Dendritic cell treated with granulocyte-macrophage colony-stimulating factor and Interleukin-4, amounts not matched to agents 40 ng/mL and 50 ng/mL, for 4 days (primary cell): ENCODE data around the gene MRPS23.

ENCODE experiments used
- H3K27ac Mint-ChIP-seq: one replicate; pipeline ENCODE4 v1.8.0; 2022; ENCODE audit warnings: mild to moderate bottlenecking, mixed read lengths
- H3K27me3 Mint-ChIP-seq: one replicate; pipeline ENCODE4 v1.8.0; 2022; ENCODE audit warnings: mild to moderate bottlenecking, mixed read lengths
- H3K36me3 Mint-ChIP-seq: one replicate; pipeline ENCODE4 v1.8.0; 2022; ENCODE audit warnings: low read depth, mixed read lengths
- H3K4me1 Mint-ChIP-seq: one replicate; pipeline ENCODE4 v1.8.0; 2022; ENCODE audit warnings: low read depth, mixed read lengths
- H3K4me3 Mint-ChIP-seq: one replicate; pipeline ENCODE4 v1.8.0; 2022; ENCODE audit warnings: mild to moderate bottlenecking, moderate library complexity, mixed read lengths
- H3K9me3 Mint-ChIP-seq: one replicate; pipeline ENCODE4 v1.8.0; 2022; ENCODE audit warnings: mixed read lengths
- intact Hi-C: fragments of 100-400 bp; cut with micrococcal nuclease; formaldehyde crosslinking; loops from one replicate; pipeline ENCODE4 v1.15.0; 2022

The MRPS23 gene

DNA sequence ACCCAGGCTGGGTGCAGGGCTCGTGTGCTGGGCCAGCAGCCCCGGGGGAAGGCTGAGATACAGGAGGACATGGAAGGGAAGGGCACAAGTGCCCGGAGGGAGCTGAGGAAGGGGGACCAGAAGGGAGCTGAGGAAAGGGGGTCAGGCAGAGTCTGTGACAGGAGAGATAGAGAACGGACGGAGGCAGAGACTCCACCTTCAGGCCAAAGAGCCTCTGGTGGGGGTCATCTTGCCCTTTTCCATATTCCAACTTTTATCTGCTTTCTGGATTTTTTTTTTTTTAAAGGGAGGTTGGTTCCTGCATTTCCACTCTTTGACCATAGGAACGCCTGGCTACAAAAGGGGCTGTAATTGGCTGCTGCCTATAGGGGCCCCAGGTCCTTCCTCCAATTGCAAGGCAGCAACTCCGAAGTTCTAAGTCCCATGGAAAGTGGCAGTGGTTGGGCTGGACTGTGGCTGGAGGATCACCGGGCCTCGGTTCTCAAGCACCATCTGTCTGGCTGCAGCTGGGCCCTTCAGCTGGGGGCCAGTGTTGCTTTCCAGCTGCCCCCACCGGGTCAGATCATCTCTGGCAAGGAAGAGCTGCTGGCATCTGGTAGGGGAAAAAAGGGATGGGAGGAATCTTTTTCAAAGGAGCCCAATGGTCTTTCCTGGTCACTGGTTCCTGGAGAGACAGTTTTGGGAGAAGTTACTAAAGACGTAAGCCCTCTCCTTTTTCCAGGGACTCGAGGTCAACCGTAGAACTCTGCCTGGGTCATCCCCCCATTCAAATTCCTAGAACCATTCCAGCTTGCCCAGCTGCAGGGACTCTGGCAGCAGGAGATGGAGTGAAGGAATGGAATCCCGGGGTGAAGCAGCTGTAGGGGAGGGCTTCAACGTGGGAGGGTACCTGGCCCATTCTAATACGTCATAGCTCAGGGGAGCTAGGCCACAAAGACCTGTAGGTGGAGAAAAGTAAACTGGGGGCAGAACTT is 13.1 kb upstream of the MRPS23 start:
- peak overlapping the region; percentile 97 for H3K27ac Mint-ChIP-seq
- intact Hi-C loops = loop anchor here (5.0 kb wide), 1 partner anchor 124 kb away; the partner anchor contains the start of gene VEZF1
- no peaks in the 10 kb centered on the region for H3K9me3 Mint-ChIP-seq
- peaks cover 25% of the 10 kb centered on the region for H3K27me3 Mint-ChIP-seq
- H3K36me3 Mint-ChIP-seq = peaks cover 58% of the 10 kb centered on the region
- peak overlapping the region; percentile 64 for H3K4me3 Mint-ChIP-seq
- peaks cover 55% of the 10 kb centered on the region for H3K4me1 Mint-ChIP-seq

DNA sequence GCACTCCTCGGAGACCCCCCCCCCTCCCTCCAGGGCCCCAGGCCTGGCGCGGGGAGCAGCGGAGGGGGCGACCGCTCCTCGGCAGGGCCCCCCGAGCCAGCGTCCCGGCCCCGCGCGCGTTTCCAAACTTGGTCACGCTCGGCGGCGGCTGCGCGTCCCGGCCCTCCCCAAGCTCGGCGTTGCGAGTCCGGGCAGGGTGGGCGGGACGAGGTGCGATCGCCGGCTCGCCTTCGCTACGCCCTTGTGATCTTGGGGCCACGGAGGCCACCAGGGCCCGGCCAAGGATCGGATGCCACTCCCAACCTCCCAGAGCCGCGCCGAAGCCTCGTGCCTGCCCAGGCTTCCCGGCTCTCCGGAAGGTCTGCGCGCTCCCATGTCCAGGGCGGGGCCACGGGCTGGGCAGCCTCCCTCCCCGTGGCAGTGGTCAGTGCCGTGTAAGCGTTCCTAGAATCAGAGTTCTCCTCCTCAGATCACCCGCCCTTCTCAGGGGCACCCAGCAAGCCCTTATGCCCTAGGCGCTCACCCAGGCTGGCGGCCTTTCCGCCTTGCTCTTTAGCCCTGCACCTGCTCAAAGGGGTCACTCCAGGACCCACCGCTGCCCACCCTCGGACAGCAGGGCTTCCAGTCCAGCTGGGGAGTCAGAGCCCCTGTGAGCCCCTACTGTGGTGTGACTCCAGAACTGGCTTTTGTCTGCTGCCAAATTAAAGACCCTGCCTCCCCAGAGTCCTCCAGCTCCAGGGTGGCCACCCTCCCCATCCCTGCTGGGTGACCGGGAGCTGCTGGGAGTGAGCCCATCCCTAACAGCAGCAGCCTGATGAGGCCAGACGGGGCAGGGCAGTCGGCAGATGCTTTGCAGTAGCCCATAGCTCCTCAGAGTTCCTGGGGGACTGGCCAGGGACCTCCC is 12.2 kb upstream of the MRPS23 start:
- peaks cover 46% of the 10 kb centered on the region for H3K4me1 Mint-ChIP-seq
- intact Hi-C loops = loop anchor here (1.0 to 5.0 kb wide), 2 partner anchors 12 to 125 kb away; partner anchors contain the start of genes MRPS23 and VEZF1
- peak overlapping the region; percentile 97 for H3K27ac Mint-ChIP-seq
- H3K36me3 Mint-ChIP-seq = peaks cover 48% of the 10 kb centered on the region
- no peaks in the 10 kb centered on the region for H3K9me3 Mint-ChIP-seq
- peak overlapping the region; percentile 84 for H3K4me3 Mint-ChIP-seq
- H3K27me3 Mint-ChIP-seq = peaks cover 25% of the 10 kb centered on the region

DNA sequence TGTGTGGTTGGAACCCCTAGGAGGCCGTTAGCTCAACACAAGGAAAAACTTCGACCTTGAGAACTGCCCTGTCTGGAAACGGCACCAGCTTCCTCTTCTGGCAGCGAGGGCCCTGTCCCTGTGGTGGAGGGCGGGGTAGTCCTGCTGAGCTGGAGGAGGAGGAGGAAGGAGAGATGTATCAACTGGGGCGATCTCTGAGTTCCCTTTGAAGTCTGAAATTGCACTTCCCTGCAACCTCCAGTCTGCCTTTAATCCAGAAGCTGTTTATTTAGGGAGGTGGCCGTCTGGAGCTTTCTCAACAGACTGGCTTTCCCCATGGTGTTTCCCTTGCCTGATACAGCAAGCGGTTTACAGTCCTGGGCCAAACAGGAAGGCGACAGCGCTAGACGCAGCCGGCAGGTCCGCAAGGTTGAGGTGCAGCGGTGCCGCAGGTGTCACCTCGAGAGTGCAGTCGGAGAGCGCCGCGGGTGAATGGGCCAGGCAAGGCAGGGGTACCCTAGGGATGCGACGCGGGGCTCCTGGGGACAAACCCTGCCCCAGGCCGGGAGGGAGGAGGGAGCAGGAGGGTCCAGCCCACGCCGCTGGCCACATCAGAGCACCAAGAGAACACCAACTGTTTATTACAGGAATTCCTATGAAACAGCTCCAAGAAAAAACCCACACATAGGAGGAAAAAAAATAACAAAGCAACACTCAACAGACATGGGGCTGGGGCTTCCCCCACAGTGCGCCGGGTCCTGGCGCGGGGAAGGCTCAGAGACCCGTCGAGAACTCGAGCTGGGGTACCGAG is 11.4 kb upstream of the MRPS23 start:
- peaks cover 44% of the 10 kb centered on the region for H3K4me1 Mint-ChIP-seq
- H3K9me3 Mint-ChIP-seq = no peaks in the 10 kb centered on the region
- peak overlapping the region; percentile 97 for H3K27ac Mint-ChIP-seq
- peaks cover 25% of the 10 kb centered on the region for H3K27me3 Mint-ChIP-seq
- peak overlapping the region; percentile 84 for H3K4me3 Mint-ChIP-seq
- peaks cover 40% of the 10 kb centered on the region for H3K36me3 Mint-ChIP-seq
- intact Hi-C loops = loop anchor here (1.0 to 5.0 kb wide), 2 partner anchors 11 to 126 kb away; partner anchors contain the start of genes MRPS23 and VEZF1

GRCh38 chr17:57860414-57860999 is 10.7 kb upstream of the MRPS23 start:
- Mint-ChIP-seq H3K27ac (peak overlapping the region; percentile 97), H3K9me3 (no peaks in the 10 kb centered on the region), H3K4me3 (peak overlapping the region; percentile 84), H3K36me3 (peaks cover 33% of the 10 kb centered on the region), H3K4me1 (peaks cover 44% of the 10 kb centered on the region), H3K27me3 (peaks cover 22% of the 10 kb centered on the region)
- intact Hi-C loops = loop anchor here (5.0 kb wide), 1 partner anchor 127 kb away; the partner anchor contains the start of gene VEZF1

DNA sequence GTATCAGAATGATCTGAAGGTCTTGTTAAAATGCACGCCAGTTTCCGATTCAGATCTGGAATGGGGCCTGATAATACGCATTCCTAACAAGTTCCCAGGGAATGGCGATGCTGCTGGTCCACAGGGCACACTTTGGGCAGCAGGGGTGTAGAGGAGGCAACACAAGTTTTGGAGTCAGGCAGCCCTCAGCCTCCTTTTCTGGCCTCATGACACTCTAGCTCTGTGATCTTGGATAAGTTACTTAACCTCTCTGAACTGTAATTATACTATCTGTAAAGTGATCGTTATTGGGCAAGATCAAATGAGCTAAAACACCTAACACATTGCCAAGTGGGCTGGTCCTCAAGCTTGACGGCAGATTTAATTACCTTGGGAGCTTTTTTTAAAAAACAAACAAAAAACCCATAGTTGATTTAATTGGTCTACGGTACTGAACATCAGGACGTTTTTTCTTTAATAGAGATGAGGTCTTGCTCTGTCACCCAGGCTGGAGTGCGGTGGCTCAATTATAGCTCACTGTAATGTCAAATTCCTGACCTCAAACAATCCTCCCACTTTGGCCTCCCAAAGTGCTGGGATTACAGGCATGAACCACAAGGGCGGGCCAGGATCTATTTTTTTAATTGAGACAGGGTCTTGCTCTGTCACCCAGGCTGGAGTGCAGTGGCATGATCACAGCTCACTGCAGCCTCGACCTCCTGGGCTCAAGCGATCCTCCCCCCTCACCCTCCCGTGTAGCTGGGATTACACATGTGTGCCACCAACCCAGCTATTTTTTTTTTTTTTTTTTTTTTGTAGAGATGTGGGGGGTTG is 10.0 kb upstream of the MRPS23 start:
- Mint-ChIP-seq H3K4me3 (no peak overlapping the region), H3K9me3 (no peaks in the 10 kb centered on the region), H3K36me3 (peaks cover 26% of the 10 kb centered on the region), H3K27ac (peak overlapping the region; percentile 97), H3K27me3 (peaks cover 18% of the 10 kb centered on the region), H3K4me1 (peaks cover 44% of the 10 kb centered on the region)
- intact Hi-C loops = loop anchor here (2.0 to 5.0 kb wide), 2 partner anchors 127 to 253 kb away; partner anchors contain the start of gene VEZF1

DNA sequence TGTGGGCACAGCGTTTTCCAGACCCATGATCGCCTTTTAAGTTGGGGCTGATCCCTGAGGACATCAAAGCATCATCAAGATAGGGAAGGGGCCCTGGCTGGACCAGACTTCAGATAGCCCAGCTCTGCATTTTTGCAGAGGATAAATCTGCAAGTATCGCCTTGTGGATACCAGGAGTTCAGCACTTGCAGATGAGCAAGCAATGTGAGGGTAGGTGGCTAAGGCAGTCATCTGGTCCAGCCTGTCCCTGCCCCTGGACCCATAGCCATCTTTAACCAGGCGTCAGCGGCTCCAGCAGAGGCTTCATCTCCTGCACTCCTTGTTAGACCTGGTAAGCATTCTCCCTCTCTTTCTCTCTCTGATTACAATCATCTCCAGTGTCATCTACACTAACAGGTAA is 9.0 kb upstream of the MRPS23 start:
- Mint-ChIP-seq H3K4me1 (peaks cover 39% of the 10 kb centered on the region), H3K36me3 (peaks cover 16% of the 10 kb centered on the region), H3K9me3 (no peaks in the 10 kb centered on the region), H3K27me3 (peaks cover 12% of the 10 kb centered on the region), H3K27ac (no peak overlapping the region), H3K4me3 (no peak overlapping the region)
- intact Hi-C loops = loop anchor here (1.0 to 2.0 kb wide), 2 partner anchors 140 to 254 kb away; no protein-coding TSS in a partner anchor

- Mint-ChIP-seq H3K9me3 (no peaks in the 10 kb centered on the region), H3K27ac (no peak overlapping the region), H3K4me3 (no peak overlapping the region), H3K36me3 (no peaks in the 10 kb centered on the region), H3K4me1 (peaks cover 31% of the 10 kb centered on the region), H3K27me3 (peaks cover 2% of the 10 kb centered on the region)
- intact Hi-C loops = no loop called here
Measured at GRCh38 chr17:57856792-57857620, 7.2 kb upstream of the MRPS23 start.

GRCh38 chr17:57855391-57856035 is 5.7 kb upstream of the MRPS23 start:
- no peak overlapping the region for H3K4me3 Mint-ChIP-seq
- H3K9me3 Mint-ChIP-seq = no peaks in the 10 kb centered on the region
- H3K4me1 Mint-ChIP-seq = peaks cover 36% of the 10 kb centered on the region
- no peak overlapping the region for H3K27ac Mint-ChIP-seq
- peaks cover 2% of the 10 kb centered on the region for H3K27me3 Mint-ChIP-seq
- intact Hi-C loops = no loop called here
- H3K36me3 Mint-ChIP-seq = peaks cover 1% of the 10 kb centered on the region

GRCh38 chr17:57853695-57854094 is 3.9 kb upstream of the MRPS23 start:
- H3K36me3 Mint-ChIP-seq = peaks cover 16% of the 10 kb centered on the region
- H3K4me1 Mint-ChIP-seq = peaks cover 42% of the 10 kb centered on the region
- no peaks in the 10 kb centered on the region for H3K27me3 Mint-ChIP-seq
- no peaks in the 10 kb centered on the region for H3K9me3 Mint-ChIP-seq
- H3K4me3 Mint-ChIP-seq = no peak overlapping the region
- intact Hi-C loops = no loop called here
- no peak overlapping the region for H3K27ac Mint-ChIP-seq

DNA sequence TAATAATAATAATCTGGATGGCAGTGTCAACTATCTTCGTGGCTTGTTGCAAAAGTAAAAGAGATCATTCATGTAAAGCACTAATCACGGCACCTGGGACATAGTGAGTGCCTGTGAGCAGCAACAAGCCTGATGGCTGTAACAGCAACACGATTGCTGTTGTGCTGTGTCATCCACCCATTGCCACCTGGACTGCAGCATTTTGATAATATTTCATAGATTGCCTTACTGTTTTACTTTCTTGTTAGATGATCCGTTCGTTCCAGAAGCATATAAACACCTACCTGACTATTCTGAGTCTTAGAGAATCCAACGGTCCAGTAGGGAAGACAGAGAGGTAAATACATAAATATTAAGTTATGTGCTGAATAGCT is 3.1 kb upstream of the MRPS23 start:
- Mint-ChIP-seq H3K27ac (no peak overlapping the region), H3K4me3 (no peak overlapping the region), H3K9me3 (no peaks in the 10 kb centered on the region), H3K27me3 (no peaks in the 10 kb centered on the region), H3K4me1 (peaks cover 49% of the 10 kb centered on the region), H3K36me3 (peaks cover 16% of the 10 kb centered on the region)
- intact Hi-C loops = no loop called here
